H1 (cell line): Measurements from ENCODE around the gene MIX23. TPM values are rescaled to one million over a fixed set of nuclear protein-coding genes. Genes with fewer than 3 reads are reported as not detected.

Experiments used
- CTCF ChIA-PET: fragments of 300-600 bp; sonication (Branson Sonifier 250); formaldehyde crosslinking; loops from one replicate; lab custom pipeline; 2021; ENCODE audit not compliant: partially characterized antibody; lab: Charles Lee
- POLR2A ChIA-PET: fragments of 300-600 bp; sonication (Branson Sonifier 250); formaldehyde crosslinking; loops from one replicate; lab custom pipeline; 2021; ENCODE audit warnings: inconsistent platforms; ENCODE audit not compliant: partially characterized antibody; lab: Charles Lee
- DNase-seq, 2 experiments: peaks; one replicate each; pipeline versions ENCODE4 v3.0.0 to v3.0.0-alpha.2; 2010 to 2022; ENCODE audit warnings: low spot score in 2 of 2, low read depth in 1 of 2, mixed read lengths in 1 of 2
- FAIRE-seq: peaks from 2 replicates; lab custom pipeline; 2011; peaks lifted over from hg19 to GRCh38; lab: Jason Lieb, UNC
- H2AFZ ChIP-seq: 2 replicates; pipeline ENCODE4 v1.8.1; 2012; ENCODE audit warnings: low read length, inconsistent platforms
- H2AK5ac ChIP-seq: 2 replicates; pipeline ENCODE4 v1.6.1; 2013; ENCODE audit warnings: low read depth, low read length
- H2BK120ac ChIP-seq: replicated peaks from 2 replicates; pipeline ENCODE3; 2013; ENCODE audit warnings: low read depth, low read length, inconsistent platforms
- H2BK12ac ChIP-seq: 2 replicates; pipeline ENCODE4 v1.6.1; 2013; ENCODE audit warnings: low read depth, low read length
- H2BK15ac ChIP-seq: 2 replicates; pipeline ENCODE4 v1.6.1; 2013; ENCODE audit warnings: low read length
- H2BK20ac ChIP-seq: 2 replicates; pipeline ENCODE4 v1.6.1; 2013; ENCODE audit warnings: low read length
- H2BK5ac ChIP-seq: 2 replicates; pipeline ENCODE4 v1.6.1; 2013; ENCODE audit warnings: low read depth, low read length
- H3K14ac ChIP-seq: 2 replicates; pipeline ENCODE4 v1.6.1; 2013; ENCODE audit warnings: inconsistent platforms; ENCODE audit not compliant: insufficient read length
- H3K18ac ChIP-seq: 2 replicates; pipeline ENCODE4 v1.6.1; 2013; ENCODE audit warnings: low read length; ENCODE audit errors: extremely low read depth
- H3K23ac ChIP-seq: 2 replicates; pipeline ENCODE4 v1.6.1; 2013; ENCODE audit warnings: inconsistent platforms; ENCODE audit not compliant: insufficient read length
- H3K23me2 ChIP-seq: 2 replicates; pipeline ENCODE4 v1.6.1; 2013; ENCODE audit warnings: low read depth, low read length
- H3K27ac ChIP-seq: 2 replicates; pipeline ENCODE4 v1.6.1; 2011; ENCODE audit warnings: low read depth, low read length, inconsistent platforms
- H3K27me3 ChIP-seq, 4 experiments: replicated peaks in 1 of 4; 1 replicate in 1 of 4; 2 replicates in 3 of 4; pipeline versions ENCODE4 v1.6.1 to v1.8.1; 2011 to 2013; ENCODE audit warnings: low read length in 3 of 4, mild to moderate bottlenecking in 3 of 4, inconsistent platforms in 2 of 4, mixed read lengths in 2 of 4, moderate library complexity in 1 of 4; ENCODE audit not compliant: control insufficient read depth in 3 of 4, insufficient read depth in 3 of 4; ENCODE audit errors: extremely low read depth in 1 of 4
- H3K36me3 ChIP-seq, 4 experiments: 2 replicates each; pipeline versions ENCODE4 v1.6.1 to v1.8.1; 2011 to 2013; ENCODE audit warnings: mild to moderate bottlenecking in 4 of 4, low read length in 3 of 4, moderate library complexity in 2 of 4, control low read depth in 1 of 4, inconsistent platforms in 1 of 4; ENCODE audit not compliant: insufficient read depth in 4 of 4, control insufficient read depth in 2 of 4
- H3K4ac ChIP-seq: replicated peaks from 2 replicates; pipeline ENCODE3; 2013; ENCODE audit warnings: low read length, low read depth, mixed read lengths, inconsistent platforms; ENCODE audit not compliant: insufficient read length
- H3K4me1 ChIP-seq, 4 experiments: replicated peaks in 1 of 4; 1 replicate in 1 of 4; 2 replicates in 3 of 4; pipeline versions ENCODE4 v1.6.1 to v1.8.1; 2011 to 2013; ENCODE audit warnings: low read length in 3 of 4, inconsistent platforms in 2 of 4, mixed read lengths in 1 of 4; ENCODE audit not compliant: insufficient read depth in 4 of 4, control insufficient read depth in 3 of 4
- H3K4me2 ChIP-seq, 2 experiments: 2 replicates each; pipeline versions ENCODE4 v1.6.1 to v1.8.1; 2011 to 2013; ENCODE audit warnings: low read depth in 2 of 2, low read length in 2 of 2, control low read depth in 1 of 2, inconsistent platforms in 1 of 2, mild to moderate bottlenecking in 1 of 2; ENCODE audit not compliant: insufficient read depth in 1 of 2
- H3K4me3 ChIP-seq, 4 experiments: fragments of 200-600, 300-600 bp in 1 of 4; sonication (generic), shearing (Covaris generic), sonication (Bioruptor Twin) in 1 of 4; 2 replicates each; pipeline versions ENCODE4 v1.5.1 to v1.8.1; 2011 to 2016; ENCODE audit warnings: low read length in 4 of 4, low read depth in 3 of 4, control low read depth in 2 of 4, inconsistent platforms in 2 of 4, mild to moderate bottlenecking in 2 of 4, mixed read lengths in 1 of 4, moderate library complexity in 1 of 4; ENCODE audit not compliant: insufficient read depth in 2 of 4; ENCODE audit errors: extremely low read depth in 1 of 4
- H3K56ac ChIP-seq: replicated peaks from 2 replicates; pipeline ENCODE3; 2013; ENCODE audit warnings: low read depth, mild to moderate bottlenecking, mixed read lengths, low read length, inconsistent platforms; ENCODE audit not compliant: insufficient read length
- H3K79me1 ChIP-seq: 2 replicates; pipeline ENCODE4 v1.6.1; 2013; ENCODE audit warnings: low read depth, low read length, control low read depth
- H3K79me2 ChIP-seq, 2 experiments: 2 replicates each; pipeline versions ENCODE4 v1.6.1 to v1.8.1; 2012 to 2013; ENCODE audit warnings: low read length in 2 of 2, mild to moderate bottlenecking in 2 of 2, inconsistent platforms in 1 of 2; ENCODE audit not compliant: insufficient read depth in 2 of 2, control insufficient read depth in 1 of 2
- H3K9ac ChIP-seq, 4 experiments: replicated peaks in 1 of 4; 1 replicate in 1 of 4; 2 replicates in 3 of 4; pipeline versions ENCODE4 v1.6.1 to v1.8.1; 2011 to 2013; ENCODE audit warnings: low read depth in 3 of 4, low read length in 3 of 4, control low read depth in 2 of 4, mild to moderate bottlenecking in 2 of 4, moderate library complexity in 2 of 4, inconsistent platforms in 1 of 4; ENCODE audit errors: extremely low read depth in 1 of 4
- H3K9me3 ChIP-seq, 2 experiments: 2 replicates each; pipeline versions ENCODE4 v1.6.1 to v1.8.1; 2012 to 2013; ENCODE audit warnings: mild to moderate bottlenecking in 2 of 2, moderate library complexity in 2 of 2, control low read depth in 1 of 2, inconsistent platforms in 1 of 2, low read depth in 1 of 2, low read length in 1 of 2, mixed read lengths in 1 of 2; ENCODE audit not compliant: insufficient read depth in 2 of 2
- H4K20me1 ChIP-seq, 2 experiments: replicated peaks in 1 of 2; 2 replicates each; pipeline versions ENCODE3 to v1.8.1; 2011 to 2013; ENCODE audit warnings: inconsistent platforms in 2 of 2, low read length in 2 of 2, mild to moderate bottlenecking in 1 of 2; ENCODE audit not compliant: insufficient read depth in 2 of 2, control insufficient read depth in 1 of 2
- H4K5ac ChIP-seq: 2 replicates; pipeline ENCODE4 v1.6.1; 2013; ENCODE audit warnings: low read length, low read depth, mixed read lengths, inconsistent platforms; ENCODE audit not compliant: insufficient read length
- H4K8ac ChIP-seq: 2 replicates; pipeline ENCODE4 v1.8.0; 2013; ENCODE audit warnings: mild to moderate bottlenecking, moderate library complexity, low read length, inconsistent platforms; ENCODE audit not compliant: insufficient read depth; ENCODE audit errors: extremely low read depth
- H4K91ac ChIP-seq: replicated peaks from 2 replicates; pipeline ENCODE3; 2013; ENCODE audit warnings: low read length, mixed read lengths, inconsistent platforms; ENCODE audit not compliant: insufficient read length
- SIN3A ChIP-seq, 2 experiments: IDR thresholded peaks in 1 of 2; conservative IDR thresholded peaks in 1 of 2; 2 replicates each; pipeline ENCODE4 v1.6.1; 2011 to 2012; ENCODE audit warnings: low read length in 2 of 2, improper control_type of control experiment in 1 of 2, low read depth in 1 of 2, mild to moderate bottlenecking in 1 of 2
- TAF1 ChIP-seq: IDR thresholded peaks from 2 replicates; pipeline ENCODE4 v1.6.1; 2011; ENCODE audit warnings: mild to moderate bottlenecking, low read depth, low read length
- WGBS, 2 experiments: shearing (Covaris generic) in 1 of 2; methylation state at CpG; one replicate each; pipeline versions ENCODE4 v1.1.6 to v1.1.7; 2013 to 2015; ENCODE audit warnings: low lambda C conversion rate in 2 of 2, mixed read lengths in 2 of 2, inconsistent platforms in 1 of 2, low coverage in 1 of 2, missing lambda C conversion rate in 1 of 2; ENCODE audit not compliant: insufficient replicate concordance in 2 of 2, insufficient coverage in 1 of 2, insufficient read length in 1 of 2; ENCODE audit errors: extremely low coverage in 1 of 2, missing lambda C conversion rate in 1 of 2; 5-methylcytosine and 5-hydroxymethylcytosine counted together
- polyA plus RNA-seq, 7 experiments: library from polyadenylated mRNA; depleted of rRNA in 3 of 7; stranded (reverse) in 5 of 7; unstranded in 2 of 7; fragments of >200 nt in 5 of 7; fragments of 200-250 nt in 2 of 7; gene quantifications; 1 replicate in 5 of 7; 2 replicates in 1 of 7; 4 replicates in 1 of 7; pipeline versions ENCODE4 v1.2.1 to v1.2.3, GENCODE V29; 2011 to 2013; ENCODE audit warnings: missing spikeins in 2 of 7, mixed read lengths in 2 of 7
- total RNA-seq: library from RNA; stranded (reverse); fragmentation: NEBNext Ultra II Directional; extraction: Animal tissue kit (Norgen Biotek cat#: 25700); gene quantifications from 2 replicates; pipeline ENCODE4 v1.2.1, GENCODE V29; 2021

Gene MIX23
- total and polyA plus RNA-seq, 2 of the 8 experiments (the other 6 are each of a cell fraction or from before 2014, with no cell fraction given) = 22.1 to 69.6 TPM

DNA sequence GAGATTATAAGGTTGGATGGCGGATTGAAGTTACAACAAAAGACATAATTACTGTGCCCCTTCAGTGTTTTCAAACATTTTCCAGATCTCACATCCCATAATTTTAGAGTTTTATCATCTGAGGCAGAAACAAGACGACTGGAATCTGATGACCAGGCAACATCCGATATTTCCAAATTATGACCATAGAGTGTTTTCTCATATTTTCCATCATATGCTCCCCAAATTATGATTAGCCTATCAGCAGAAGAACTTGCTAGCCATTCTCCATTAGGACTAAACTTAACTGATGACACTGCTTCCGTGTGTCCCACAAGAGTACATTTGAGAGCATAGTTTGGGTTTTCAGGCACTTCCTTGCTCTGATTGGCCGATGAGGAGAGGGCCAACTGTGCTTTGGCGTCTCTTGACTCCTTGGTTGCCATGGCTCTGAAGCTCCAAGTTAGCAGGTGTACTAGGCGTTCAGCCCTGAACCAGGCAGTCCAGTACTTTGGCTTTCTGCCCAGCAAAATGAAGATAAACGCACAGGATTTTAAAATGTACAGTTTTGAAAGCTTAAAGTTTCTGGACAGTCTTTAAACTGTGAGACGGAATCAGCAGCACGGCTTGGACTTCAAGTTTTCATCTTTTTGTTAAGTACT, 32.2 kb upstream of the MIX23 start:
- peaks cover 0 to 23% of the 10 kb centered on the region in 2 experiments; a peak in 2 of 4 replicates for H3K79me2 ChIP-seq
- no peak overlapping the region for H3K27ac ChIP-seq
- no peak overlapping the region for H3K18ac ChIP-seq

More for the DNA sequence above, 32.2 kb upstream of the MIX23 start:
- no peaks in the 10 kb centered on the region for H3K9me3 ChIP-seq
- H4K8ac ChIP-seq = no peak overlapping the region
- peak overlapping the region; percentile 72 to 77 for H3K4me2 ChIP-seq
- peaks cover 3% of the 10 kb centered on the region for H3K23me2 ChIP-seq
- H2BK120ac ChIP-seq = no peak overlapping the region
- no peaks in the 10 kb centered on the region for H3K27me3 ChIP-seq
- ChIA-PET POLR2A (interaction anchor here (1.1 to 4.0 kb wide), 7 partner anchors 12 to 264 kb away, joined by 3 to 29 read pairs (median 7); partner anchors contain the start of genes FAM162A, KPNA1 and MIX23), CTCF (interaction anchor here (2.2 to 3.9 kb wide), 3 partner anchors 10 to 30 kb away, joined by 9 to 17 read pairs (median 16); partner anchors contain the start of gene FAM162A)
- peak overlapping the region; percentile 45 to 84 (median 68); a peak in 6 of 7 replicates for H3K9ac ChIP-seq
- H2BK5ac ChIP-seq = no peak overlapping the region
- no peak overlapping the region for H4K91ac ChIP-seq
- H4K20me1 ChIP-seq = no peaks in the 10 kb centered on the region
- H3K56ac ChIP-seq = no peak overlapping the region
- 29% methylated on average over 10 of the region's 10 CpGs; no CpG with 5 or more reads in 1 of the 2 experiments for WGBS, 2 experiments
- no peak overlapping the region for H3K23ac ChIP-seq
- H3K36me3 ChIP-seq = peaks cover 0 to 7% (median 3%) of the 10 kb centered on the region in 4 experiments; a peak in 3 of 8 replicates
- H4K5ac ChIP-seq = no peak overlapping the region
- TF ChIP-seq SIN3A (conservative IDR thresholded peaks at IDR 0.05 in 1 of 2, IDR thresholded peaks at IDR 0.05 in 1 of 2; ENCODE audit: low read depth in 1 of 2, low read length in 2 of 2) (peak; percentile 82 to 89; a peak in 2 of 4 replicates), TAF1 (no peak)
- no peak overlapping the region for H2AK5ac ChIP-seq
- H3K4me1 ChIP-seq = peaks cover 0 to 7% (median 3%) of the 10 kb centered on the region in 4 experiments; a peak in 1 of 7 replicates
- no peak overlapping the region for H2BK15ac ChIP-seq
- peak in 1 of 2 experiments; percentile 50 for DNase-seq
- no peak overlapping the region for H3K4ac ChIP-seq
- peak overlapping the region; percentile 83 to 100 (median 88) for H3K4me3 ChIP-seq
- no peak overlapping the region for H2BK12ac ChIP-seq
- peak; percentile 58 for FAIRE-seq
- no peak overlapping the region for H3K14ac ChIP-seq
- H3K79me1 ChIP-seq = no peaks in the 10 kb centered on the region
- H2BK20ac ChIP-seq = no peak overlapping the region
- no peak overlapping the region for H2AFZ ChIP-seq
